Measurements from ENCODE around the gene TRIAP1. TPM values are rescaled to one million over a fixed set of nuclear protein-coding genes. Genes with fewer than 3 reads are reported as not detected.

The TRIAP1 gene
- total RNA-seq, 1 experiment from 2014 or later: 27.5 TPM

DNA sequence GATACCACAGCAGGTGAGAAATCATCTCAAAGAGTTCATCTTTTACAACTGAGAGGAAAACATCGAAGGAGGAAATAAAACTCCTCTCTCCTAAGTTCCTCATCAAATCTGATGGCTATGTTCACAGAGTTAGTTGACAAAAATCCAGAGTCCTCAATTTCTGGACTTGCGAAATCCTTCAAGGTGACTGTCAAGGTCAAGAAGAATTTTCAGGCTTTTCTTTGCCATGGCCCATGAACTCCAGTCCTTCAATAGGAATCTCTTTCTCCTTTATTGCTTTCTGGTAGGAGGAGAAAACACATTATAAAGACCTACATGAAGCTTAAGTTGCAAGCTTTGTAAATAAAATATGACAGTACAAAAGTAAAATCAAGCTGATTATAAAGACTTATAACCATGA is 1.5 kb downstream of the TRIAP1 start:
- Histone ChIP-seq H3K9me2 (ENCODE audit: insufficient read depth) (no peaks in the 10 kb centered on the region), H4K20me1 (ENCODE audit: insufficient read depth) (peaks cover 7% of the 10 kb centered on the region), H3K9me3 (ENCODE audit: insufficient read depth, low read depth) (no peaks in the 10 kb centered on the region), H3K27ac (no peak overlapping the region), H3K79me2 (ENCODE audit: low read depth) (peaks cover 91% of the 10 kb centered on the region), H3K4me2 (peak overlapping the region; percentile 84), H3F3A (ENCODE audit: insufficient read depth, low read depth) (peaks cover 47% of the 10 kb centered on the region; the same call in 1 of the 2 replicates), H3K36me3 (ENCODE audit: low read depth) (peaks cover 28% of the 10 kb centered on the region), H2AFZ (no peak overlapping the region), H3K4me3 (no peak overlapping the region; the same call in 1 of the 2 replicates), H3K4me1 (replicated peaks; ENCODE audit: insufficient read depth) (peaks cover 17% of the 10 kb centered on the region), H3K27me3 (ENCODE audit: insufficient read depth, low read depth) (no peaks in the 10 kb centered on the region)
- no peak for DNase-seq
- ChIA-PET POLR2A (ENCODE audit: unreplicated experiment) (no interaction called here), CTCF (interaction anchor here (0.6 kb wide), 1 partner anchor 183 kb away, joined by 3 read pairs; no protein-coding TSS in a partner anchor)
- intact Hi-C loops (cut with micrococcal nuclease; ENCODE audit: unreplicated experiment): no loop called here
- no TSS peak for BruUV-seq (replicated peaks)
- TF ChIP-seq EZH2 (IDR thresholded peaks at IDR 0.05; ENCODE audit: low read depth): no peak
- TF ChIP-seq, protein P1, sequence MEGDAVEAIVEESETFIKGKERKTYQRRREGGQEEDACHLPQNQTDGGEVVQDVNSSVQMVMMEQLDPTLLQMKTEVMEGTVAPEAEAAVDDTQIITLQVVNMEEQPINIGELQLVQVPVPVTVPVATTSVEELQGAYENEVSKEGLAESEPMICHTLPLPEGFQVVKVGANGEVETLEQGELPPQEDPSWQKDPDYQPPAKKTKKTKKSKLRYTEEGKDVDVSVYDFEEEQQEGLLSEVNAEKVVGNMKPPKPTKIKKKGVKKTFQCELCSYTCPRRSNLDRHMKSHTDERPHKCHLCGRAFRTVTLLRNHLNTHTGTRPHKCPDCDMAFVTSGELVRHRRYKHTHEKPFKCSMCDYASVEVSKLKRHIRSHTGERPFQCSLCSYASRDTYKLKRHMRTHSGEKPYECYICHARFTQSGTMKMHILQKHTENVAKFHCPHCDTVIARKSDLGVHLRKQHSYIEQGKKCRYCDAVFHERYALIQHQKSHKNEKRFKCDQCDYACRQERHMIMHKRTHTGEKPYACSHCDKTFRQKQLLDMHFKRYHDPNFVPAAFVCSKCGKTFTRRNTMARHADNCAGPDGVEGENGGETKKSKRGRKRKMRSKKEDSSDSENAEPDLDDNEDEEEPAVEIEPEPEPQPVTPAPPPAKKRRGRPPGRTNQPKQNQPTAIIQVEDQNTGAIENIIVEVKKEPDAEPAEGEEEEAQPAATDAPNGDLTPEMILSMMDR (conservative IDR thresholded peaks at IDR 0.05): no peak

DNA sequence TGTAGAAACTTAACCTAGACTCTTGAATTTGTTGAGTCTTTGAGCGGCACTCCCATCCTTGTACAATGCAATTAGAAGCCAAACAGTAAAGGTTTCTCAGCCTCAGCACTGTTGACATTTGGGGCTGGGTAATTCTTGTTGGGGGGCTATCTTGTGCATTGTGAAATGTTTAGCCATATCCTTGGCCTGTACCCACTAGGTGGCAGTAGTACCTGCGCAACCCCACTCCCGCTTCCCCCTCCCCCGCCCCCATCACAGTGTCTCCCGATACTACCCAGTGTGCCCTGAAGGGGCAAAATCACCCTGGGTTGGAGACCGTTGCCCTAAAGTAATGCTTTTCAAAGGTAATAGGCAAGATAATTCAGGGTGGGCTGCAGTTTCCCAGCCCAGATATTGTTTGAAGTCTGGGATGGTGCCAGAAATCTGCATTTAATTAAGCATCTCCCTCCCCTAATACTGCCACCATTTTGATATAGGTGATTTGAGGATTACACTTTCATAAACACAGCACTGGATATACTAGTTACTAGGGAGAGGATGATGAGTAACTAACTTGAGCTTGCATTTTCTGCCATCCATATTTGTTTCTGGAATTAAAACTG is 6.4 kb downstream of the TRIAP1 start:
- H3K79me2 ChIP-seq (ENCODE audit: low read depth): peaks cover 62% of the 10 kb centered on the region
- no peaks in the 10 kb centered on the region for H3K9me2 ChIP-seq (ENCODE audit: insufficient read depth)
- peaks cover 7% of the 10 kb centered on the region for H4K20me1 ChIP-seq (ENCODE audit: insufficient read depth)
- no peaks in the 10 kb centered on the region for H3K9me3 ChIP-seq (ENCODE audit: insufficient read depth, low read depth)
- POLR2A ChIA-PET (ENCODE audit: unreplicated experiment): no interaction called here
- no peak overlapping the region for H3K27ac ChIP-seq
- H2AFZ ChIP-seq: no peak overlapping the region
- no peaks in the 10 kb centered on the region for H3K27me3 ChIP-seq (ENCODE audit: insufficient read depth, low read depth)
- H3K4me2 ChIP-seq: peak overlapping the region; percentile 81
- H3K4me3 ChIP-seq: no peak overlapping the region
- peaks cover 51% of the 10 kb centered on the region; the same call in 1 of the 2 replicates for H3F3A ChIP-seq (ENCODE audit: insufficient read depth, low read depth)
- intact Hi-C loops (cut with micrococcal nuclease; ENCODE audit: unreplicated experiment): loop anchor here (2.0 to 5.0 kb wide), 2 partner anchors 83 to 143 kb away; partner anchors contain the start of gene POP5
- peaks cover 15% of the 10 kb centered on the region for H3K4me1 ChIP-seq (replicated peaks; ENCODE audit: insufficient read depth)
- no peak for TF ChIP-seq EZH2 (IDR thresholded peaks at IDR 0.05; ENCODE audit: low read depth)
- TF ChIP-seq, protein P1 (conservative IDR thresholded peaks at IDR 0.05): peak; percentile 72
- H3K36me3 ChIP-seq (ENCODE audit: low read depth): peaks cover 24% of the 10 kb centered on the region
- peak; percentile 36 to 47 for DNase-seq
- CTCF ChIA-PET: no interaction called here
- no TSS peak for BruUV-seq (replicated peaks)

DNA sequence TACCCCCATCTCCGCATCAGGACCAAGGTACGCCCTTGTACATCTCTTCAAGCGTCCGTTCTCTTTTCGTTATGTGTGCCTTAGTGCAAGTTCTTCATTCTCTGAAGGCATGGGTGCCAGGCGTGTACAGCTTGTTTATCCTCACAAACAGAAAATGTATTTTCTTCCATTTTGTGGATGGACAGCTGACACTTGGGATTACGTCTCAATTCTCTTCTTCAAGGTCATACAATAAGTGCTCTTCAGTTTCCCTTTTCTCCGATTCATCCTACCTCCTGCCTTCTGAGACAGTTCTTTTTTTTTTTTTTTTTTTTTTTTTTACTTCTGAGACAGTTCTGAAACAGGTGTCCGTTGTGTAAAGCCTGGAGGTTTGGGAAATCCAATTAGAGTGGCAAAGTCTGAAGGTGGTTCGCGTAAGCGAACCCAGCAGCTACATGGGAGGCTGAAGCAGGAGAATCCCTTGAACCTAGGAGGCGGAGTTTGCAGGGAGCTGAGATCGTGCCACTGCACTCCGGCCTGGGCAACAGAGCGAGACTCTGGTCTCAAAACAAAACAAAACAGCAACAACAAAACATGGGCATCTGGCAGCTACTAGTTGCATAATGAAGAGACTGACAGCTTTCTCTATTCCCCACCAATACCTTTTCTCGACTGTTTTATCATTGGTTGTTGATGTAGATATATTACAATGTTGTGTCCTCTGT is 7.5 kb downstream of the TRIAP1 start:
- H3K9me3 ChIP-seq (ENCODE audit: insufficient read depth, low read depth): no peaks in the 10 kb centered on the region
- H3K79me2 ChIP-seq (ENCODE audit: low read depth): peaks cover 52% of the 10 kb centered on the region
- ChIA-PET POLR2A (ENCODE audit: unreplicated experiment) (no interaction called here), CTCF (interaction anchor here (0.6 to 0.7 kb wide), 2 partner anchors 74 to 236 kb away, joined by 3 to 8 read pairs; no protein-coding TSS in a partner anchor)
- peak overlapping the region; percentile 72; the same call in 1 of the 2 replicates for H2AFZ ChIP-seq
- H3K27me3 ChIP-seq (ENCODE audit: insufficient read depth, low read depth): no peaks in the 10 kb centered on the region
- H3K9me2 ChIP-seq (ENCODE audit: insufficient read depth): no peaks in the 10 kb centered on the region
- H4K20me1 ChIP-seq (ENCODE audit: insufficient read depth): peaks cover 7% of the 10 kb centered on the region
- peaks cover 40% of the 10 kb centered on the region; the same call in 1 of the 2 replicates for H3F3A ChIP-seq (ENCODE audit: insufficient read depth, low read depth)
- intact Hi-C loops (cut with micrococcal nuclease; ENCODE audit: unreplicated experiment): loop anchor here (2.0 to 5.0 kb wide), 2 partner anchors 82 to 144 kb away; partner anchors contain the start of gene POP5
- peak overlapping the region; percentile 81 for H3K4me2 ChIP-seq
- peaks cover 12% of the 10 kb centered on the region for H3K4me1 ChIP-seq (replicated peaks; ENCODE audit: insufficient read depth)
- peaks cover 15% of the 10 kb centered on the region for H3K36me3 ChIP-seq (ENCODE audit: low read depth)
- 0 out of 2 replicates have a peak overlapping the region, but pooled peaks have one; percentile 5 for H3K27ac ChIP-seq
- no peak for TF ChIP-seq EZH2 (IDR thresholded peaks at IDR 0.05; ENCODE audit: low read depth)
- TF ChIP-seq, protein P1 (conservative IDR thresholded peaks at IDR 0.05): no peak
- DNase-seq: no peak
- TSS peak; percentile 73 for BruUV-seq (replicated peaks)
- peak overlapping the region; percentile 67 for H3K4me3 ChIP-seq

Measured in PC-9 (cell line).